Duodenal mucosa (tissue), 2 donors: Measurements from ENCODE around the gene CAMK1G.

Source experiments
- H3K27ac ChIP-seq: one replicate; pipeline ENCODE4 v1.7.0; 2013; ENCODE audit warnings: low read depth, low read length
- H3K27me3 ChIP-seq, 2 donors: one replicate each; pipeline ENCODE4 v1.7.0; 2013; ENCODE audit warnings: low read length in 2 of 2, control low read depth in 1 of 2; ENCODE audit not compliant: insufficient read depth in 2 of 2, control insufficient read depth in 1 of 2
- H3K36me3 ChIP-seq, 2 donors: one replicate each; pipeline ENCODE4 v1.7.0; 2013; ENCODE audit warnings: low read length in 2 of 2, control low read depth in 1 of 2; ENCODE audit not compliant: insufficient read depth in 2 of 2, control insufficient read depth in 1 of 2
- H3K4me1 ChIP-seq, 2 donors: one replicate each; pipeline ENCODE4 v1.7.0; 2013; ENCODE audit warnings: low read length in 2 of 2, control low read depth in 1 of 2; ENCODE audit not compliant: insufficient read depth in 2 of 2, control insufficient read depth in 1 of 2
- H3K4me3 ChIP-seq, 2 donors: one replicate each; pipeline ENCODE4 v1.7.0; 2013; ENCODE audit warnings: low read length in 2 of 2, low read depth in 1 of 2
- H3K9ac ChIP-seq, 2 donors: one replicate each; pipeline ENCODE4 v1.7.0; 2013; ENCODE audit warnings: low read length in 2 of 2, low read depth in 1 of 2
- H3K9me3 ChIP-seq, 2 donors: one replicate each; pipeline ENCODE4 v1.7.0; 2013; ENCODE audit warnings: low read length in 2 of 2, control low read depth in 1 of 2; ENCODE audit not compliant: control insufficient read depth in 1 of 2

The CAMK1G gene

GRCh38 chr1:209624558-209625549 lies 41.3 kb downstream of the CAMK1G start:
- Histone ChIP-seq H3K9ac (no peak overlapping the region), H3K36me3 (peaks cover 9 to 29% of the 10 kb centered on the region in 2 donors), H3K4me3 (no peak overlapping the region), H3K9me3 (no peaks in the 10 kb centered on the region), H3K27me3 (no peaks in the 10 kb centered on the region), H3K4me1 (peaks cover 15 to 26% of the 10 kb centered on the region in 2 donors), H3K27ac (no peak overlapping the region)

GRCh38 chr1:209625791-209626285 lies 42.3 kb downstream of the CAMK1G start:
- H3K4me3 ChIP-seq = no peak overlapping the region
- H3K27ac ChIP-seq = no peak overlapping the region
- peaks cover 12 to 17% of the 10 kb centered on the region in 2 donors for H3K4me1 ChIP-seq
- no peaks in the 10 kb centered on the region for H3K27me3 ChIP-seq
- no peaks in the 10 kb centered on the region for H3K9me3 ChIP-seq
- H3K9ac ChIP-seq = no peak overlapping the region
- H3K36me3 ChIP-seq = peaks cover 9 to 28% of the 10 kb centered on the region in 2 donors

- Histone ChIP-seq H3K9ac (no peak overlapping the region), H3K27me3 (no peaks in the 10 kb centered on the region), H3K4me1 (peaks cover 7 to 15% of the 10 kb centered on the region in 2 donors), H3K27ac (no peak overlapping the region), H3K4me3 (no peak overlapping the region), H3K36me3 (peaks cover 9 to 32% of the 10 kb centered on the region in 2 donors), H3K9me3 (no peaks in the 10 kb centered on the region)
Measured at GRCh38 chr1:209626346-209627026, 43.0 kb downstream of the CAMK1G start.

- H3K4me3 ChIP-seq = no peak overlapping the region
- H3K4me1 ChIP-seq = peaks cover 0 to 8% of the 10 kb centered on the region in 2 donors
- no peaks in the 10 kb centered on the region for H3K9me3 ChIP-seq
- no peaks in the 10 kb centered on the region for H3K27me3 ChIP-seq
- no peak overlapping the region for H3K27ac ChIP-seq
- no peak overlapping the region for H3K9ac ChIP-seq
- peaks cover 7 to 28% of the 10 kb centered on the region in 2 donors for H3K36me3 ChIP-seq
Measured at GRCh38 chr1:209627027-209627731, 43.7 kb downstream of the CAMK1G start.

- H3K4me3 ChIP-seq = no peak overlapping the region
- H3K4me1 ChIP-seq = peaks cover 0 to 5% of the 10 kb centered on the region in 2 donors
- H3K27ac ChIP-seq = no peak overlapping the region
- no peak overlapping the region for H3K9ac ChIP-seq
- H3K36me3 ChIP-seq = peaks cover 6 to 26% of the 10 kb centered on the region in 2 donors
- H3K9me3 ChIP-seq = no peaks in the 10 kb centered on the region
- H3K27me3 ChIP-seq = no peaks in the 10 kb centered on the region
Measured at GRCh38 chr1:209627732-209628196, 44.2 kb downstream of the CAMK1G start.

- H3K27ac ChIP-seq = no peak overlapping the region
Measured at GRCh38 chr1:209628618-209629299, 45.2 kb downstream of the CAMK1G start.

GRCh38 chr1:209629621-209630382 lies 46.3 kb downstream of the CAMK1G start:
- no peak overlapping the region for H3K27ac ChIP-seq
- peaks cover 0 to 5% of the 10 kb centered on the region in 2 donors for H3K4me1 ChIP-seq
- no peak overlapping the region for H3K9ac ChIP-seq
- H3K4me3 ChIP-seq = no peak overlapping the region
- no peaks in the 10 kb centered on the region for H3K27me3 ChIP-seq
- peaks cover 6 to 28% of the 10 kb centered on the region in 2 donors for H3K36me3 ChIP-seq
- no peaks in the 10 kb centered on the region for H3K9me3 ChIP-seq

More at GRCh38 chr1:209628618-209629299, 45.2 kb downstream of the CAMK1G start:
- Histone ChIP-seq H3K27me3 (no peaks in the 10 kb centered on the region), H3K4me3 (no peak overlapping the region), H3K9ac (no peak overlapping the region), H3K9me3 (no peaks in the 10 kb centered on the region), H3K4me1 (peaks cover 0 to 5% of the 10 kb centered on the region in 2 donors), H3K36me3 (peaks cover 6 to 25% of the 10 kb centered on the region in 2 donors)

GRCh38 chr1:209630383-209631225 lies 47.1 kb downstream of the CAMK1G start:
- no peak overlapping the region for H3K9ac ChIP-seq
- H3K4me1 ChIP-seq = peaks cover 0 to 5% of the 10 kb centered on the region in 2 donors
- H3K4me3 ChIP-seq = no peak overlapping the region
- no peaks in the 10 kb centered on the region for H3K27me3 ChIP-seq
- H3K27ac ChIP-seq = no peak overlapping the region
- H3K36me3 ChIP-seq = peaks cover 6 to 28% of the 10 kb centered on the region in 2 donors
- H3K9me3 ChIP-seq = no peaks in the 10 kb centered on the region
